DOHH2 (cell line): Measurements from ENCODE around the gene PLA2G4B.

Experiments used
- H3F3A ChIP-seq: fragments of 200-600 bp; sonication (generic), shearing (Covaris generic); 2 replicates; pipeline ENCODE4 v1.6.0; 2016; ENCODE audit warnings: antibody characterized with exemption, mild to moderate bottlenecking; ENCODE audit not compliant: control insufficient read depth, insufficient read depth
- H3K27ac ChIP-seq: fragments of 200-600 bp; sonication (generic); 2 replicates; pipeline ENCODE4 v1.5.1; 2014; ENCODE audit warnings: low read depth, mild to moderate bottlenecking, low read length, moderate library complexity
- H3K27me3 ChIP-seq: fragments of 200-600 bp; sonication (generic); 2 replicates; pipeline ENCODE4 v1.6.1; 2014; ENCODE audit warnings: mild to moderate bottlenecking, low read length, mixed read lengths; ENCODE audit not compliant: control insufficient read depth
- H3K36me3 ChIP-seq: fragments of 200-600 bp; sonication (generic); 2 replicates; pipeline ENCODE4 v1.6.1; 2014; ENCODE audit warnings: mild to moderate bottlenecking, low read length, moderate library complexity, mixed read lengths; ENCODE audit not compliant: control insufficient read depth
- H3K4me1 ChIP-seq: fragments of 200-600 bp; sonication (generic); 2 replicates; pipeline ENCODE4 v1.6.1; 2014; ENCODE audit warnings: mild to moderate bottlenecking, low read length, mixed read lengths; ENCODE audit not compliant: control insufficient read depth
- H3K4me2 ChIP-seq: fragments of 200-600 bp; sonication (generic); 2 replicates; pipeline ENCODE4 v1.6.0; 2014; ENCODE audit warnings: mild to moderate bottlenecking, low read length, moderate library complexity
- H3K4me3 ChIP-seq: fragments of 200-600 bp; sonication (generic); 2 replicates; pipeline ENCODE4 v1.5.1; 2014; ENCODE audit warnings: mild to moderate bottlenecking, low read length, mixed read lengths
- H3K79me2 ChIP-seq: fragments of 200-600 bp; sonication (generic); 2 replicates; pipeline ENCODE4 v1.6.1; 2014; ENCODE audit warnings: mild to moderate bottlenecking, low read length, mixed read lengths; ENCODE audit not compliant: control insufficient read depth
- H3K9me2 ChIP-seq: fragments of 200-600 bp; sonication (generic); replicated peaks from 2 replicates; pipeline ENCODE4 v1.6.1; 2014; ENCODE audit warnings: mild to moderate bottlenecking, low read length, mixed read lengths; ENCODE audit not compliant: control insufficient read depth
- H3K9me3 ChIP-seq: fragments of 200-600 bp; sonication (generic); 2 replicates; pipeline ENCODE4 v1.6.1; 2014; ENCODE audit warnings: antibody characterized with exemption, low read length, mixed read lengths; ENCODE audit not compliant: control insufficient read depth, insufficient read depth
- H4K20me1 ChIP-seq: fragments of 200-600 bp; sonication (generic); 2 replicates; pipeline ENCODE4 v1.6.0; 2014; ENCODE audit warnings: low read depth, mild to moderate bottlenecking, antibody characterized with exemption, low read length, moderate library complexity; ENCODE audit not compliant: control insufficient read depth, insufficient read depth
- CTCF ChIP-seq: fragments of 200-600 bp; sonication (generic); IDR thresholded peaks from one replicate; pipeline ENCODE4 v1.5.1; 2014; ENCODE audit warnings: antibody characterized with exemption, mild to moderate bottlenecking, low read depth, low read length; ENCODE audit not compliant: poor library complexity, severe bottlenecking
- EZH2phosphoT487 ChIP-seq: fragments of 200-600 bp; sonication (generic); IDR thresholded peaks from 2 replicates; pipeline ENCODE4 v1.6.1; 2017; ENCODE audit warnings: borderline replicate concordance, mild to moderate bottlenecking, antibody characterized with exemption, low read length, moderate library complexity, mixed read lengths

Gene PLA2G4B

GRCh38 chr15:41890050-41890690, 51.5 kb downstream of the PLA2G4B start:
- Histone ChIP-seq H3F3A (no peaks in the 10 kb centered on the region), H4K20me1 (no peaks in the 10 kb centered on the region), H3K9me3 (no peaks in the 10 kb centered on the region), H3K4me1 (peaks cover 35% of the 10 kb centered on the region), H3K4me3 (no peak overlapping the region), H3K27ac (no peak overlapping the region), H3K4me2 (no peak overlapping the region), H3K27me3 (no peaks in the 10 kb centered on the region), H3K79me2 (no peaks in the 10 kb centered on the region), H3K36me3 (no peaks in the 10 kb centered on the region), H3K9me2 (no peaks in the 10 kb centered on the region)
- no peak for TF ChIP-seq CTCF
- TF ChIP-seq EZH2phosphoT487 = no peak

DNA sequence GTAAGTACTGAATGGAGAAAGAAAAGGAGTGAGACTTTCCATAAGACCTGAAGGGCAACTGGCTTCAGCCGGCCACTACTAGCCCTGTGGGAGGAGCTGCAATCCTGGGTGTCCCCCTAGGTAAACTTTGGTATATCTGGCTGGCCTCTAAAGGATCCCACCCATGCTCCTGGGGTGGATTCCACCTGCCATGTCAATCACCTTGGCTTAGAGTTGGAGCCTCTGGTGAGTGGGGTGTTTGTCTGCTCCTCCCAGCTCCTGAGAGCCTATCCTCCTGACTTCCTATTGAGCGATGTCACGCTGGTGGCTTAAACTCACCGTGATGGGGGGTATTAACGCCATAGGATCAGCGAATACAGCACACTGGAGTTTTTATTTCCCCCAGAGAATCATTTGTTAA, 52.6 kb downstream of the PLA2G4B start:
- Histone ChIP-seq H3K36me3 (no peaks in the 10 kb centered on the region), H3K4me2 (no peak overlapping the region), H3K27ac (no peak overlapping the region), H3K4me1 (peaks cover 38% of the 10 kb centered on the region), H3F3A (no peaks in the 10 kb centered on the region), H3K9me3 (no peaks in the 10 kb centered on the region), H3K4me3 (no peak overlapping the region), H4K20me1 (no peaks in the 10 kb centered on the region), H3K9me2 (no peaks in the 10 kb centered on the region), H3K27me3 (no peaks in the 10 kb centered on the region), H3K79me2 (no peaks in the 10 kb centered on the region)
- TF ChIP-seq CTCF (no peak), EZH2phosphoT487 (no peak)

GRCh38 chr15:41891946-41892345, 53.3 kb downstream of the PLA2G4B start:
- Histone ChIP-seq H4K20me1 (no peaks in the 10 kb centered on the region), H3K27ac (no peak overlapping the region), H3K79me2 (no peaks in the 10 kb centered on the region), H3K36me3 (no peaks in the 10 kb centered on the region), H3K9me3 (no peaks in the 10 kb centered on the region), H3K4me3 (no peak overlapping the region), H3K4me1 (peaks cover 38% of the 10 kb centered on the region), H3F3A (no peaks in the 10 kb centered on the region), H3K27me3 (no peaks in the 10 kb centered on the region), H3K9me2 (no peaks in the 10 kb centered on the region), H3K4me2 (no peak overlapping the region)
- no peak for TF ChIP-seq CTCF
- no peak for TF ChIP-seq EZH2phosphoT487
